Renal cortical epithelial cell (primary cell): Measurements from ENCODE around the gene PRAC1. TPM values are rescaled to one million over a fixed set of nuclear protein-coding genes. Genes with fewer than 3 reads are reported as not detected.

ENCODE experiments used
- DNase-seq: peaks from one replicate; pipeline ENCODE4 v3.0.0-alpha.2; 2011; ENCODE audit warnings: low read depth
- total RNA-seq: library from RNA; depleted of rRNA; stranded (reverse); fragments of >200 nt; gene quantifications from 2 replicates; pipeline ENCODE4 v1.2.3, GENCODE V29; 2014

The PRAC1 gene
- total RNA-seq, 1 donor from 2014 or later, result not detected

- DNase-seq, result no peak
Observed at GRCh38 chr17:48704361-48705248, 17.7 kb downstream of the PRAC1 start.

GRCh38 chr17:48701864-48702532 lies 20.3 kb downstream of the PRAC1 start:
- DNase-seq, result no peak

GRCh38 chr17:48693178-48693577 lies 29.1 kb downstream of the PRAC1 start:
- DNase-seq, result no peak

- no peak for DNase-seq
Observed at GRCh38 chr17:48692049-48692448, 30.3 kb downstream of the PRAC1 start.

- DNase-seq, result no peak
Observed at GRCh38 chr17:48690655-48691054, 31.7 kb downstream of the PRAC1 start.

- peak; percentile 9 for DNase-seq
Observed at GRCh38 chr17:48681609-48682008, 40.7 kb downstream of the PRAC1 start.

DNA sequence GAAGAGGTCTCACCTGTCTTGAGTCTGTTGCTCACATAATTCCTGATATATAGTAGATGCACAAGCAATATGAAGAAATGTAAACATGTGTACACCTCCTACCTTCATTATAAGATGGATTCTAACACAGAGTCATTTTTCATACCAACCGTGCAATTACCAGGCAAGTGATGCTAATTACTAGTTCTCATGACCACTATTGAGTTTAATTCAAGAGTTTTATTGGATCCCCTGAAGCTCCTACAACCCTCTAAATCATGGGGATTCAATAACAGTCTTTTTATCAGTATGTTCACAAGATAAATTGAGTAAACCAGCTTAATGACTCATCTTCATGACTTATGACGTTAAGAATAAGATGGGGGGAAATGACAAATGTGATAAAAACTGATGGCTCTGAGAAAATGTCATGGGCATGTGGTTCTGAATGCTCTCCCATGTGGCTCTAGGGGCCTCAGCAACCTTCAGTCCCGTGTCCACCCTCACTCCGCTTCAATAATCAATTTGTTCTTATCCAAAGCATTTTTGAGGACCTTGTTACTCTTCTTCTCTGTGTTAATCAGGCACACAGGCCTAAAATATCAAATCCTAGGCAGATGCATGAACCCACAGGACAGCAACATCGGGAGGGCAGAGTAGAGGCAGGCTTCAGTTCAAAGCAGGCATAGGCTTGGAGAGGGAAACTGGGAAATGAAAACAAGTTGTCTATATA lies 42.8 kb downstream of the PRAC1 start:
- DNase-seq, result no peak

GRCh38 chr17:48678141-48678971 lies 44.0 kb downstream of the PRAC1 start:
- peak; percentile 20 for DNase-seq

DNA sequence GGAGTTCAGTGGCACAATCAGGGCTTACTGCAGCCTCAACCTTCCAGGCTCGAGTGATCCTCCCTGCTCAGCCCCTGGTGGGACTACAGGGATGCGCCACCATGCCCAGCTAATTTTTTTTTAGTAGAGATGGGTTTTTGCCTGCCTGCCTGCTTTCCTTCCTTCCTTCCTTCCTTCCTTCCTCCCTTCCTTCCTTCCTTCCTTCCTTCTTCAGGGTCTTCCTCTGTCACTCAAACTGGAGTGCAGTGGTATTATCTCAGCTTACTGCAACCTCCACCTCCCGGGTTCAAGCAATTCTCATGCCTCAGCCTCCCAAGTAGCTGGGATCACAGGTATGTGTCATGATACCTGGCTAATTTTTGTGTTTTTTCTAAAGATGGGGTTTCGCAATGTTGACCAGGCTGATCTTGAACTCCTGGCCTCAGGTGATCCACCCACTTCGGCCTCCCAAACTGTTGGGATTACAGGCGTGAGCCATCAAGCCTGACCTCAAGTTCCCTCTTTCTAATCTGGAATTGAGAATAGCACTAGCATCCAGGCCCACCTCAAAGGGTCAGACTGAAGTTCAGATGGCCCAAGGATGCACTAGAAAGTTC lies 45.3 kb downstream of the PRAC1 start:
- no peak for DNase-seq

DNA sequence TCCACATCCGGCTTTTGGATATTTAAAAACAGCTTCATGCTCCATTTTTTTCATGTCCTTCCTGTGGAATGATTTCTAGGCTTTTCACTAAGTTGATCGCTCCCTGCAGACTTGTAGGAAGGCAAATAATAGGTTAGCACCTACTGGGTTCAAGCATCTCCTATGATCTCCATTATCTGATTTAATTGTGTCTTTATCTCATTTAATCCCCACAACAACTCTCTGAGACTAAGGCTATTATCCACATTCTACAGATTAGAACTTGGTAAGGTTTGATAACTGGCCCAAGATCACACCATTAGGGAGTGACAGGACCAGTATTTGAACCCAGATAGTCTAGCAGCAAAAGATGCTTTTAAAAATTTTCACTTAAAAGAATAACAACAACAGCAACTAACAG lies 50.0 kb downstream of the PRAC1 start:
- no peak for DNase-seq

Other genes with a start within 250 kb of the PRAC1 start
- not detected in 2 replicates for gene HOXB1, start 191.5 kb downstream of the PRAC1 start, total RNA-seq
- gene HOXB2, start 177.4 kb downstream of the PRAC1 start, total RNA-seq, result 17.4 and 23.7 TPM in 2 replicates
- 2.1 and 8.7 TPM in 2 replicates for gene HOXB4, start 144.2 kb downstream of the PRAC1 start, total RNA-seq
- 8.0 and 36.2 TPM in 2 replicates for gene HOXB3, start 132.3 kb downstream of the PRAC1 start, total RNA-seq
- gene HOXB5, start 128.7 kb downstream of the PRAC1 start, total RNA-seq, result 0.35 and 2.4 TPM in 2 replicates
- 16.3 and 56.2 TPM in 2 replicates for gene HOXB6, start 117.5 kb downstream of the PRAC1 start, total RNA-seq
- gene HOXB7, start 111.5 kb downstream of the PRAC1 start, total RNA-seq, result 23.2 and 24.0 TPM in 2 replicates
- 8.3 and 65.8 TPM in 2 replicates for gene HOXB8, start 107.2 kb downstream of the PRAC1 start, total RNA-seq
- gene HOXB9, start 96.2 kb downstream of the PRAC1 start, total RNA-seq, result 17.5 and 49.2 TPM in 2 replicates
- gene PRAC2, start 667 bp upstream of the PRAC1 start, total RNA-seq, result not detected in 2 replicates
- 0.10 TPM in 1 of 2 replicates, not detected in the other for gene HOXB13, start 6.2 kb upstream of the PRAC1 start, total RNA-seq
- gene TTLL6, start 94.7 kb upstream of the PRAC1 start, total RNA-seq, result 0.35 and 0.45 TPM in 2 replicates
- gene CALCOCO2, start 108.5 kb upstream of the PRAC1 start, total RNA-seq, result 32.8 and 62.6 TPM in 2 replicates
- 32.4 and 55.9 TPM in 2 replicates for gene ATP5MC1, start 170.3 kb upstream of the PRAC1 start, total RNA-seq
- gene UBE2Z, start 185.9 kb upstream of the PRAC1 start, total RNA-seq, result 71.5 and 97.1 TPM in 2 replicates
- 83.9 and 133 TPM in 2 replicates for gene SNF8, start 222.3 kb upstream of the PRAC1 start, total RNA-seq
- not detected in 2 replicates for gene GIP, start 246.1 kb upstream of the PRAC1 start, total RNA-seq